H9 (cell line): ENCODE results near the gene DNAH8. TPM values are rescaled to one million over a fixed set of nuclear protein-coding genes. Genes with fewer than 3 reads are reported as not detected.

Experiments used
- DNase-seq: peaks from one replicate; pipeline ENCODE4 v3.0.0-alpha.2; 2017
- H2AFZ ChIP-seq: one replicate; pipeline ENCODE4 v1.6.1; 2013; ENCODE audit warnings: mild to moderate bottlenecking, low read length, control low read depth, moderate library complexity
- H2AK5ac ChIP-seq: 2 replicates; pipeline ENCODE4 v1.6.1; 2013; ENCODE audit warnings: low read length, control low read depth, mixed read lengths; ENCODE audit not compliant: insufficient read length
- H2BK120ac ChIP-seq: one replicate; pipeline ENCODE4 v1.6.1; 2013; ENCODE audit warnings: low read depth, mild to moderate bottlenecking, low read length, control low read depth, inconsistent platforms; ENCODE audit not compliant: poor library complexity, severe bottlenecking
- H2BK12ac ChIP-seq: 2 replicates; pipeline ENCODE4 v1.6.1; 2013; ENCODE audit warnings: low read length, control low read depth, mixed read lengths, low read depth; ENCODE audit not compliant: insufficient read length
- H2BK15ac ChIP-seq: 2 replicates; pipeline ENCODE4 v1.6.1; 2013; ENCODE audit warnings: low read depth, low read length, control low read depth
- H2BK20ac ChIP-seq: one replicate; pipeline ENCODE4 v1.6.1; 2013; ENCODE audit warnings: low read depth, mild to moderate bottlenecking, low read length, control low read depth, inconsistent platforms; ENCODE audit not compliant: poor library complexity, severe bottlenecking
- H2BK5ac ChIP-seq: 2 replicates; pipeline ENCODE4 v1.6.1; 2013; ENCODE audit warnings: low read length, control low read depth, mixed read lengths; ENCODE audit not compliant: insufficient read length
- H3K14ac ChIP-seq: 2 replicates; pipeline ENCODE4 v1.6.1; 2013; ENCODE audit warnings: low read length, control low read depth; ENCODE audit not compliant: insufficient read depth
- H3K18ac ChIP-seq: 2 replicates; pipeline ENCODE4 v1.6.1; 2013; ENCODE audit warnings: low read depth, mild to moderate bottlenecking, mixed read lengths, low read length, control low read depth; ENCODE audit not compliant: insufficient read length
- H3K23ac ChIP-seq: 2 replicates; pipeline ENCODE4 v1.6.1; 2013; ENCODE audit warnings: low read length, control low read depth, mixed read lengths, low read depth; ENCODE audit not compliant: insufficient read length
- H3K23me2 ChIP-seq: 2 replicates; pipeline ENCODE4 v1.6.1; 2013; ENCODE audit warnings: low read depth, mild to moderate bottlenecking, mixed read lengths, low read length, control low read depth; ENCODE audit not compliant: insufficient read length, poor library complexity, severe bottlenecking
- H3K27ac ChIP-seq: 2 replicates; pipeline ENCODE4 v1.5.1; 2013; ENCODE audit warnings: low read length, control low read depth, mixed read lengths, low read depth; ENCODE audit not compliant: insufficient read length
- H3K27me3 ChIP-seq: 2 replicates; pipeline ENCODE4 v1.6.1; 2013; ENCODE audit warnings: low read length, control low read depth, inconsistent platforms; ENCODE audit not compliant: insufficient read depth
- H3K4ac ChIP-seq: 2 replicates; pipeline ENCODE4 v1.6.1; 2013; ENCODE audit warnings: low read depth, mild to moderate bottlenecking, control low read depth, inconsistent platforms, low read length, moderate library complexity
- H3K4me1 ChIP-seq: 2 replicates; pipeline ENCODE4 v1.6.1; 2013; ENCODE audit warnings: low read length, control low read depth, inconsistent platforms; ENCODE audit not compliant: insufficient read depth
- H3K4me2 ChIP-seq: 2 replicates; pipeline ENCODE4 v1.6.1; 2013; ENCODE audit warnings: low read length, control low read depth, mixed read lengths; ENCODE audit not compliant: insufficient read length, insufficient read depth
- H3K56ac ChIP-seq: 2 replicates; pipeline ENCODE4 v1.6.1; 2013; ENCODE audit warnings: low read depth, mild to moderate bottlenecking, mixed read lengths, low read length, control low read depth; ENCODE audit not compliant: insufficient read length
- H3K79me1 ChIP-seq: 2 replicates; pipeline ENCODE4 v1.6.1; 2013; ENCODE audit warnings: low read depth, mild to moderate bottlenecking, moderate library complexity, low read length, control low read depth, inconsistent platforms; ENCODE audit not compliant: insufficient read depth, poor library complexity, severe bottlenecking
- H3K79me2 ChIP-seq: 2 replicates; pipeline ENCODE4 v1.6.1; 2013; ENCODE audit warnings: low read length, control low read depth, inconsistent platforms; ENCODE audit not compliant: insufficient read depth
- H3K9ac ChIP-seq: 2 replicates; pipeline ENCODE4 v1.6.1; 2013; ENCODE audit warnings: low read length, control low read depth, mixed read lengths; ENCODE audit not compliant: insufficient read length; ENCODE audit errors: extremely low read depth
- H3K9me3 ChIP-seq: one replicate; pipeline ENCODE4 v1.6.1; 2013; ENCODE audit warnings: low read depth, low read length, inconsistent platforms; ENCODE audit not compliant: control insufficient read depth
- H3T11ph ChIP-seq: one replicate; pipeline ENCODE4 v1.6.1; 2013; ENCODE audit warnings: mild to moderate bottlenecking, low read length, control low read depth, inconsistent platforms
- H4K20me1 ChIP-seq: one replicate; pipeline ENCODE4 v1.6.1; 2013; ENCODE audit not compliant: control insufficient read depth, insufficient read length, insufficient read depth
- H4K5ac ChIP-seq: 2 replicates; pipeline ENCODE4 v1.6.1; 2013; ENCODE audit warnings: low read depth, mild to moderate bottlenecking, mixed read lengths, low read length, control low read depth; ENCODE audit not compliant: insufficient read length
- H4K8ac ChIP-seq: replicated peaks from 2 replicates; pipeline ENCODE4 v1.6.1; 2013; ENCODE audit warnings: low read length, control low read depth, mixed read lengths, low read depth; ENCODE audit not compliant: insufficient read length
- H4K91ac ChIP-seq: 2 replicates; pipeline ENCODE4 v1.6.1; 2013; ENCODE audit warnings: low read depth, mild to moderate bottlenecking, moderate library complexity, mixed read lengths, low read length, control low read depth; ENCODE audit not compliant: insufficient read length
- H3K27ac Mint-ChIP-seq, 3 experiments: 2 replicates in 2 of 3; 3 replicates in 1 of 3; pipeline ENCODE4 v1.8.0; 2020 to 2021; ENCODE audit warnings: mixed read lengths in 3 of 3, mild to moderate bottlenecking in 1 of 3, moderate library complexity in 1 of 3
- H3K27me3 Mint-ChIP-seq: 2 replicates; pipeline ENCODE4 v1.8.0; 2021; ENCODE audit warnings: low read depth, mild to moderate bottlenecking, moderate library complexity, mixed read lengths
- H3K36me3 Mint-ChIP-seq, 3 experiments: 2 replicates in 2 of 3; 3 replicates in 1 of 3; pipeline ENCODE4 v1.8.0; 2020 to 2021; ENCODE audit warnings: low read depth in 3 of 3, mixed read lengths in 3 of 3; ENCODE audit not compliant: insufficient read depth in 1 of 3
- H3K4me1 Mint-ChIP-seq, 2 experiments: 2 replicates each; pipeline ENCODE4 v1.8.0; 2020; ENCODE audit warnings: mixed read lengths in 2 of 2
- H3K4me3 Mint-ChIP-seq, 2 experiments: 2 replicates in 1 of 2; 3 replicates in 1 of 2; pipeline ENCODE4 v1.8.0; 2020 to 2021; ENCODE audit warnings: mild to moderate bottlenecking in 2 of 2, mixed read lengths in 2 of 2, moderate library complexity in 1 of 2
- H3K9me3 Mint-ChIP-seq, 2 experiments: 2 replicates in 1 of 2; 3 replicates in 1 of 2; pipeline ENCODE4 v1.8.0; 2020; ENCODE audit warnings: mild to moderate bottlenecking in 2 of 2, mixed read lengths in 2 of 2, moderate library complexity in 1 of 2
- CTCF ChIP-seq: fragments of 200-600 bp; sonication (generic); conservative IDR thresholded peaks from 3 replicates; pipeline ENCODE4 v1.8.0; 2021; ENCODE audit warnings: antibody characterized with exemption, mild to moderate bottlenecking
- WGBS: extraction: QIAGEN DNeasy Blood & Tissue Kit; methylation state at CpG from one replicate; pipeline ENCODE4 v1.1.7; 2013; ENCODE audit warnings: missing lambda C conversion rate, low lambda C conversion rate, mixed read lengths; ENCODE audit not compliant: insufficient read length; ENCODE audit errors: extremely low coverage; 5-methylcytosine and 5-hydroxymethylcytosine counted together
- total RNA-seq: library from RNA; stranded (reverse); gene quantifications from 2 replicates; pipeline ENCODE4 v1.2.1, GENCODE V29; 2021

The DNAH8 gene
- total RNA-seq, 1 experiment from 2014 or later = not detected

- no peak for DNase-seq
- H3K4me3 Mint-ChIP-seq = no peak overlapping the region
- H3K9ac ChIP-seq = no peak overlapping the region
- WGBS = no CpG with 5 or more reads among the region's 2 CpGs
- no peaks in the 10 kb centered on the region for H3K4me1 ChIP-seq
- no peak overlapping the region for H2BK120ac ChIP-seq
- no peak overlapping the region for H3K4me2 ChIP-seq
- H3K27me3 Mint-ChIP-seq = peaks cover 11% of the 10 kb centered on the region
- no peak for TF ChIP-seq CTCF
- H3K56ac ChIP-seq = no peak overlapping the region
- H2BK12ac ChIP-seq = no peak overlapping the region
- no peaks in the 10 kb centered on the region for H3K79me2 ChIP-seq
- H3K27ac Mint-ChIP-seq = no peak overlapping the region
- no peak overlapping the region for H4K8ac ChIP-seq
- no peak overlapping the region for H3K23ac ChIP-seq
- H3K9me3 ChIP-seq = no peaks in the 10 kb centered on the region
- no peak overlapping the region for H2BK5ac ChIP-seq
- no peak overlapping the region for H3K27ac ChIP-seq
- no peak overlapping the region for H2BK15ac ChIP-seq
- no peak overlapping the region for H4K91ac ChIP-seq
- no peak overlapping the region for H3K18ac ChIP-seq
- H4K5ac ChIP-seq = no peak overlapping the region
- H2AK5ac ChIP-seq = no peak overlapping the region
- no peak overlapping the region for H3K14ac ChIP-seq
- H3T11ph ChIP-seq = no peak overlapping the region
- H3K27me3 ChIP-seq = no peaks in the 10 kb centered on the region
- H3K4ac ChIP-seq = no peak overlapping the region
- H2AFZ ChIP-seq = no peak overlapping the region
- H3K36me3 Mint-ChIP-seq = no peaks in the 10 kb centered on the region
- no peaks in the 10 kb centered on the region for H3K9me3 Mint-ChIP-seq
- H3K23me2 ChIP-seq = no peaks in the 10 kb centered on the region
- H2BK20ac ChIP-seq = no peak overlapping the region
- peaks cover 4 to 7% of the 10 kb centered on the region in 2 experiments for H3K4me1 Mint-ChIP-seq
- no peaks in the 10 kb centered on the region for H3K79me1 ChIP-seq
- H4K20me1 ChIP-seq = no peaks in the 10 kb centered on the region
Observed at GRCh38 chr6:38799529-38800184, 84.5 kb downstream of the DNAH8 start.
